DOHH2 (cell line): Measurements from ENCODE around the gene GDPGP1.

ENCODE experiments used
- EZH2phosphoT487 ChIP-seq: fragments of 200-600 bp; sonication (generic); IDR thresholded peaks from 2 replicates; pipeline ENCODE4 v1.6.1; 2017; ENCODE audit warnings: borderline replicate concordance, mild to moderate bottlenecking, antibody characterized with exemption, low read length, moderate library complexity, mixed read lengths
- TF ChIP-seq, protein P1 (sequence below): fragments of 200-600 bp; sonication (generic); IDR thresholded peaks from one replicate; pipeline ENCODE4 v1.5.1; 2014; ENCODE audit warnings: antibody characterized with exemption, mild to moderate bottlenecking, low read depth, low read length; ENCODE audit not compliant: poor library complexity, severe bottlenecking

DNA sequence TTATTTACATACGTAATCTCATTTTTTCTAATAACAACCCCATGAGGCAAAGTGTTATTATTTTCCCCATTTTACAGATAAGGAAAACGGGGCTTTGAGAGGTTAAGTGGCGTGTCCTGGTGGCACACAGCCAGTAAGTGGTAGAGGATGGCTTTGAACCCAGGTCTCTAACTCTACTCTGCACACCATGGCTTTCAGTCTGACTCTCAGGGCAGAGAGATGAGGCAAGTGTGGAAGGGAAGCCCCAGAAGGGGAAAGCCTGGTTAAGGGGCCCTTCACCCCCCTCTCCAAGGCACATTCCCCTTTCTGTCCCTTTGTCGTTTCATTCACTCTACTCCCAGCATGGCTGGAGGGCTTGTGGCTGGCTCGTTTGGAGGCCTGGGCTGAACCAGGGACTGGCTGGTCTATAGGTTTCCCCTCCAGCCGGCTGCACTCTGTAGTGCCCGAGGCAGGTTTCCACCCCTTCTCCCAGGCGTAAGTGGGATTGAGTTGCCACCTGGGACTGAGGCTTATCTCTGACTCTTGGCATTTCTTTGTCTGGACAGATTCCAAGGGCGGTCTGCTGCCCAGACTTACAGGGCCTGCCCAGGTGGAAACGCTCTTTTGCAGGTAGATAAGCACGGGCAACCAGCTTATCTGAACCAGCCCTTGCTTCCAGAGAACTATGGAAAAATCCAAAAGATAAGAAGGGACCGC is 20.7 kb upstream of the GDPGP1 start:
- TF ChIP-seq, protein P1, sequence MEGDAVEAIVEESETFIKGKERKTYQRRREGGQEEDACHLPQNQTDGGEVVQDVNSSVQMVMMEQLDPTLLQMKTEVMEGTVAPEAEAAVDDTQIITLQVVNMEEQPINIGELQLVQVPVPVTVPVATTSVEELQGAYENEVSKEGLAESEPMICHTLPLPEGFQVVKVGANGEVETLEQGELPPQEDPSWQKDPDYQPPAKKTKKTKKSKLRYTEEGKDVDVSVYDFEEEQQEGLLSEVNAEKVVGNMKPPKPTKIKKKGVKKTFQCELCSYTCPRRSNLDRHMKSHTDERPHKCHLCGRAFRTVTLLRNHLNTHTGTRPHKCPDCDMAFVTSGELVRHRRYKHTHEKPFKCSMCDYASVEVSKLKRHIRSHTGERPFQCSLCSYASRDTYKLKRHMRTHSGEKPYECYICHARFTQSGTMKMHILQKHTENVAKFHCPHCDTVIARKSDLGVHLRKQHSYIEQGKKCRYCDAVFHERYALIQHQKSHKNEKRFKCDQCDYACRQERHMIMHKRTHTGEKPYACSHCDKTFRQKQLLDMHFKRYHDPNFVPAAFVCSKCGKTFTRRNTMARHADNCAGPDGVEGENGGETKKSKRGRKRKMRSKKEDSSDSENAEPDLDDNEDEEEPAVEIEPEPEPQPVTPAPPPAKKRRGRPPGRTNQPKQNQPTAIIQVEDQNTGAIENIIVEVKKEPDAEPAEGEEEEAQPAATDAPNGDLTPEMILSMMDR, result no peak
- TF ChIP-seq EZH2phosphoT487, result no peak
